LNCAP (cell line): ENCODE data around the gene ECPAS.

Experiments
- TF ChIP-seq, protein P1 (sequence below): fragments of 450-650 bp; IDR thresholded peaks from 2 replicates; pipeline ENCODE4 v1.5.1; 2017; ENCODE audit warnings: mild to moderate bottlenecking

Gene ECPAS

DNA sequence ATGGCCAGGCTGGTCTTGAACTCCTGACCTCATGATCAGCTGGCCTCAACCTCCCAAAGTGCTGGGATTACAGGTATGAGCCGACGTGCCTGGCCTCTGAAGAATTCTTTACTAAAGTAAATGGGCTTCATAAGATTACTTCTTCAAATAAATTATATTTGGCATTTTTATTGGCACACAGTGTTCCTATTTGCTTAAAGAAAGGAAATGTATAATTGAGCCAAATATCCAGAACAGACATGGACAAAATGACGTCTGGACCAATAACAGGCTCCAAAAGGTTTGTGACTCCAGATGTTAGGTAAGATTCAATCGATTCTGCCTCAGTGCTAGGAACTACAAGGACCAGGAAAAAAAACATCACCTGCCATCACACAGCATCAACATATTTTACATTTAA is 40.7 kb downstream of the ECPAS start:
- TF ChIP-seq, protein P1, sequence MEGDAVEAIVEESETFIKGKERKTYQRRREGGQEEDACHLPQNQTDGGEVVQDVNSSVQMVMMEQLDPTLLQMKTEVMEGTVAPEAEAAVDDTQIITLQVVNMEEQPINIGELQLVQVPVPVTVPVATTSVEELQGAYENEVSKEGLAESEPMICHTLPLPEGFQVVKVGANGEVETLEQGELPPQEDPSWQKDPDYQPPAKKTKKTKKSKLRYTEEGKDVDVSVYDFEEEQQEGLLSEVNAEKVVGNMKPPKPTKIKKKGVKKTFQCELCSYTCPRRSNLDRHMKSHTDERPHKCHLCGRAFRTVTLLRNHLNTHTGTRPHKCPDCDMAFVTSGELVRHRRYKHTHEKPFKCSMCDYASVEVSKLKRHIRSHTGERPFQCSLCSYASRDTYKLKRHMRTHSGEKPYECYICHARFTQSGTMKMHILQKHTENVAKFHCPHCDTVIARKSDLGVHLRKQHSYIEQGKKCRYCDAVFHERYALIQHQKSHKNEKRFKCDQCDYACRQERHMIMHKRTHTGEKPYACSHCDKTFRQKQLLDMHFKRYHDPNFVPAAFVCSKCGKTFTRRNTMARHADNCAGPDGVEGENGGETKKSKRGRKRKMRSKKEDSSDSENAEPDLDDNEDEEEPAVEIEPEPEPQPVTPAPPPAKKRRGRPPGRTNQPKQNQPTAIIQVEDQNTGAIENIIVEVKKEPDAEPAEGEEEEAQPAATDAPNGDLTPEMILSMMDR: no peak

DNA sequence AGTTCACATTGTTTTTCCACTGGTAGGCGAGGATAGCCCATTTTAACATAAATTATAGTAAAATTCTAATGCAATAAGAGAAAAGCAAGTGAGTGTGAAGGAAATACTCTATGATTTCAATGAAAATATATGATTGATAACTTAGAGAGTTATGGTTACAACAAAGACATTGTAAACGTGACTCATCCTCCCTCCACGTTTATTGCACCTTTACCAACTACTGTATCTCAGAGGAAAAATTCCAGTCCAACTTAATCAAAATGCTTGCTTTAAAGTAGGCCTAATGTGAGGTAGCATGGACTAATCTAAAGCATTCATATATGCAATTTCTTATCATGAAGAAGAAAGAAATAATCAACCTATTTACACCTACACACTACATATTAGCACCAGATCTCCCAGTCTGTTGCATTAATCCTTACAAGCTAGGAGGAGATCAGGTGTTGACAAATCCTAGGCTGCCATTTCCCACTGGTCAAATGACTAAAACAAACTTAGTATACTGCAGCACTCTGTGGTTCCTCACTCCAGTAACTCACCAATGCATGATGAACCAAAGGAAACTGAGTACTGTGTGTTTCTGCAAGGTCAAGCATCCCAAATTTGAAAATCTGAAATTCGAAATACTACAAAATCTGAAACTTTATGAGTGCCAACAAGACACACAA is 41.7 kb downstream of the ECPAS start:
- TF ChIP-seq, protein P1: no peak

DNA sequence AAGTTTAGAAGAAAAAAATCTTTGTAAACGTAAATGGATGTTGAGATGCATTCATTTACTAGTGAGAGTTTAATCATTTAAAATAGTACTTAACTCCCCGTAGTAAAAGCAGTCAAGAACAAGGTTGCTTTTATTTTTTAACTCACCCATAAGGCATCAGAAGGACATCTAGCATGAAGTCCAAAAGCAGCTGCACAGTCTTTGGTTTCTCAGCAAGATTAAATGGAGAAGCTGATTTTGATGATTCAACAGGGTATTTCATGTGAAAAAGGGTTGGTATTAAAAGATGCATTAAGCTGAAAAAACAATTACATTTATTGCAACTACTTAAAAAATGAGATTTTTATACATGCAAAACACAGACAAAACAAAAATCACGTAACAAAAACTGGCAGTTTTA is 44.0 kb downstream of the ECPAS start:
- TF ChIP-seq, protein P1: no peak

DNA sequence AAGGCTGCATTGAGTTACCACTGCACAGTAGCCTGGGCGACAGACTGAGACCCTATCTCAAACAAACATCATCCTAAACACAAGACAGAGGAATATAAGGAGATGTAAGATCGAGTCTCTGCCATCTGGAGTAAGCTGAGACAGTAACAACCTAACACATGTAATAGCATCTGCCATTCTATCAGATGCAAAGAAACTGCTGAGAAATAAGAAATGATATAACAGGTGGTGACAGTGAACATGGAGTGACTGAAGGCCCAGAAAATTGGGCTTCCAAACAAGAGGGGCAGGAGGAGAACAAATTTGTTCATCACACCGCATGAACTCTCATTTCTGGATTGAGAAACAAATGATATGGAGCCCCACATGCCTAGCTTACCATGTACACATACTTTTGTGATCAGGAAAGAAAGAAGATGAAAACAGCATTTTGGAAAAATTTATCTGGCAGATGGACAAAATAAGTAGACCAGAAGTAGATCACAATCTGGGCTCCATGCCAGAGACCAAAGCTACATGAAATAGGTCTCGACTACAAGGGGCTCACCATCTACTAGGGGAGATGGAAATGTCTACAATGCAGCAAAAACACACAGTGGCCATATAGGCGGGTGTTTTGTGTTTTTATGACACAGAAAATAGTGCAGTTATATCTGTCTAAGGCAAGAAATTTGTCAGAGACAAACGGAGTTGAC is 45.5 kb downstream of the ECPAS start:
- TF ChIP-seq, protein P1: no peak

DNA sequence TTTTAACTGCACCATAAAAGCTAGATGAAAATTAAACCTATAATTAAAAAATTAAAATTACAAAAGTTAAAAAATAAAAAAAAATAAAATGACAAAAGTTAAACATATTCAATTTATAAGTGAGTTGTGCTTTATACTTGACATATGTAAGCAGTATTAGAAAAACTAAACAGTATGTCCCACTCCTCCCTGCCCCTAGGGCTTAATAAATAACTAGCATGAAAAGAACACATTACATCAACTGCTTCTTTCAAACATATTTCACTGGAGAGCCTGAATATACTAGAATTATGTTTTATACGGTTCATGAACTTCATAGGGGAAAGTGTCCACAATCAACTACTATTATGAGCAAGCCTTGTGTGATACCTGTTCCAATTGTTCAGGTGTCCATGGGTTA is 47.6 kb downstream of the ECPAS start:
- TF ChIP-seq, protein P1: no peak

DNA sequence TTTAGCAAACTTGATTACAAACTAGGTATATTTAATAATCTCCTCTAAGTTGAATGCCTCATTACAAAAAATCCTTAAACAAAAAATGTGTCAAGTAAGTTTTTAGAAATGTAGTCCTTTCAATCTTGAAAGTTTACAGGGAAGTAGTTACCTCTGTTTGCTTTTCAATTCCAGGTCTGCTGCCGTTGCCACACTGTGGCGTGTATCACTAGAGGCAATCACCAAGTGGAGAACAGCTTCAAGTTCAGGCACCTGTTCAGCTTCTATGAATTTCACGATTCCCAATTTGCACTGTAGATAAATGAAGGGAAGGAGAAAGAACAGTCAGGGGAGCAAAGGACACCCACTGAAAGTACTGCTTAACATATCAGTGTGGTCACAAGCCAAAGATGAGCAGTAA is 51.1 kb downstream of the ECPAS start:
- TF ChIP-seq, protein P1: no peak

DNA sequence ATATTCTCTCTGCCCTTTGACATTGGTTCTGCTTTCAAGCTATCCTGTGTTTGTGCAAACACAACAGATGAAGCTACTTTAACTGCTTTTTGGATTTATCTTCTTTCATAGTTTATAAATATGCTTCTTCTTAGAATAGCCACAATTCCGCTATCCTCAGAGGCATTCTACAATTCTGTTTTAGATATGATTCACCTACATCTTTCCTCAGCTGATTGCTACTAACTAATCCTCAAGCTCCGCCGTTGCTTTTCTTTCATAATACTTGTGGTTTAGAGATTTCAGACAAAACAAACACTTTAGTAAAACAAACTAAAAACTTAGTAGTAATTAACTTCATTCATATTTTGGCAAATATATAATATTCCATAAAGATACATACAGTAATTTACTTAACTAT is 52.5 kb downstream of the ECPAS start:
- TF ChIP-seq, protein P1: no peak
